Measurements from ENCODE around the gene CLSTN2.

The CLSTN2 gene

GRCh38 chr3:140296796-140297352, 361.9 kb downstream of the CLSTN2 start:
- no peak for DNase-seq

GRCh38 chr3:140298043-140298442, 363.1 kb downstream of the CLSTN2 start:
- no peak for DNase-seq

- no peak for DNase-seq
Measured at GRCh38 chr3:140298569-140299070, 363.6 kb downstream of the CLSTN2 start.

GRCh38 chr3:140303875-140304274, 368.9 kb downstream of the CLSTN2 start:
- DNase-seq = no peak

GRCh38 chr3:140308535-140308934, 373.6 kb downstream of the CLSTN2 start:
- DNase-seq = no peak

- no peak for DNase-seq
Measured at GRCh38 chr3:140311428-140311827, 376.4 kb downstream of the CLSTN2 start.

- DNase-seq = no peak
Measured at GRCh38 chr3:140315955-140316354, 381.0 kb downstream of the CLSTN2 start.

- no peak for DNase-seq
Measured at GRCh38 chr3:140316466-140316865, 381.5 kb downstream of the CLSTN2 start.

- DNase-seq = no peak
Measured at GRCh38 chr3:140316868-140317400, 381.9 kb downstream of the CLSTN2 start.

GRCh38 chr3:140319739-140320138, 384.8 kb downstream of the CLSTN2 start:
- DNase-seq = no peak

- no peak for DNase-seq
Measured at GRCh38 chr3:140323561-140323960, 388.6 kb downstream of the CLSTN2 start.

- DNase-seq = no peak
Measured at GRCh38 chr3:140332131-140332530, 397.1 kb downstream of the CLSTN2 start.

- DNase-seq = no peak
Measured at GRCh38 chr3:140334132-140334929, 399.3 kb downstream of the CLSTN2 start.

- no peak for DNase-seq
Measured at GRCh38 chr3:140336465-140336864, 401.5 kb downstream of the CLSTN2 start.

- no peak for DNase-seq
Measured at GRCh38 chr3:140338916-140339315, 403.9 kb downstream of the CLSTN2 start.

GRCh38 chr3:140341203-140341602, 406.2 kb downstream of the CLSTN2 start:
- no peak for DNase-seq

GRCh38 chr3:140341817-140342403, 406.9 kb downstream of the CLSTN2 start:
- DNase-seq = no peak

- no peak for DNase-seq
Measured at GRCh38 chr3:140342668-140343067, 407.7 kb downstream of the CLSTN2 start.

GRCh38 chr3:140343211-140344081, 408.5 kb downstream of the CLSTN2 start:
- no peak for DNase-seq

- DNase-seq = no peak
Measured at GRCh38 chr3:140344082-140344454, 409.1 kb downstream of the CLSTN2 start.

- DNase-seq = no peak
Measured at GRCh38 chr3:140344601-140345205, 409.7 kb downstream of the CLSTN2 start.

GRCh38 chr3:140347151-140347550, 412.2 kb downstream of the CLSTN2 start:
- no peak for DNase-seq
